HepG2 (cell line): ENCODE results near the gene CAPN9. TPM values are rescaled to one million over a fixed set of nuclear protein-coding genes. Genes with fewer than 3 reads are reported as not detected.

Experiments used
- AHR ChIP-seq: IDR thresholded peaks from 2 replicates; pipeline ENCODE4 v1.6.1; 2018; ENCODE audit warnings: missing genetic modification reagents, missing compliant biosample characterization
- CBX1 ChIP-seq: IDR thresholded peaks from one replicate; pipeline ENCODE4 v1.6.1; 2016; ENCODE audit warnings: antibody characterized with exemption, low read depth
- LCORL ChIP-seq, 2 experiments: fragments of 450-650 bp in 1 of 2; sonication (generic) in 1 of 2; formaldehyde crosslinking in 1 of 2; IDR thresholded peaks; 2 replicates each; pipeline versions ENCODE4 v1.5.0 to v1.6.1; 2017 to 2020; ENCODE audit warnings: antibody characterized with exemption in 1 of 2, missing genetic modification reagents in 1 of 2
- MED1 ChIP-seq: sonication (generic); formaldehyde crosslinking; IDR thresholded peaks from 2 replicates; pipeline ENCODE4 v1.4.0; 2020; ENCODE audit warnings: missing genetic modification reagents
- NR2F6 ChIP-seq, 2 experiments: IDR thresholded peaks; 2 replicates each; pipeline ENCODE4 v1.6.1; 2016; ENCODE audit warnings: antibody characterized with exemption in 1 of 2, mild to moderate bottlenecking in 1 of 2
- SKI ChIP-seq: fragments of 450-650 bp; IDR thresholded peaks from one replicate; pipeline ENCODE4 v1.6.1; 2018; ENCODE audit warnings: mild to moderate bottlenecking; ENCODE audit not compliant: partially characterized antibody
- SMYD3 ChIP-seq: sonication (generic); formaldehyde crosslinking; IDR thresholded peaks from 2 replicates; pipeline ENCODE4 v1.8.1; 2023; ENCODE audit warnings: mild to moderate bottlenecking, missing genetic modification reagents
- TBX3 ChIP-seq: fragments of 450-650 bp; IDR thresholded peaks from 2 replicates; pipeline ENCODE4 v1.6.1; 2017; ENCODE audit warnings: antibody characterized with exemption, mild to moderate bottlenecking, inconsistent platforms, borderline replicate concordance
- ZFP37 ChIP-seq: sonication (generic); formaldehyde crosslinking; IDR thresholded peaks from 2 replicates; pipeline ENCODE4 v1.4.0; 2020; ENCODE audit warnings: missing genetic modification reagents, borderline replicate concordance
- ZNF180 ChIP-seq: sonication (generic); formaldehyde crosslinking; IDR thresholded peaks from 2 replicates; pipeline ENCODE4 v1.4.0; 2020; ENCODE audit warnings: low read depth, missing genetic modification reagents, borderline replicate concordance
- ZNF343 ChIP-seq: sonication (generic); formaldehyde crosslinking; IDR thresholded peaks from 2 replicates; pipeline ENCODE4 v1.4.0; 2020; ENCODE audit warnings: mild to moderate bottlenecking, missing genetic modification reagents
- ZNF7 ChIP-seq: IDR thresholded peaks from 2 replicates; pipeline ENCODE4 v1.6.1; 2016; ENCODE audit warnings: missing biosample characterization, missing genetic modification reagents
- polyA plus RNA-seq, 8 experiments: library from polyadenylated mRNA; depleted of rRNA in 3 of 8; stranded (reverse) in 7 of 8; unstranded in 1 of 8; fragments of >200 nt; fragmentation: Illumina TruSeq in 4 of 8; extraction: Trizol in 4 of 8; gene quantifications; 2 replicates each; pipeline versions ENCODE4 v1.2.1 to v1.2.3, GENCODE V29; 2011 to 2016; ENCODE audit warnings: low read depth in 4 of 8, missing spikeins in 1 of 8, mixed read lengths in 1 of 8; ENCODE audit not compliant: insufficient read depth in 1 of 8
- total RNA-seq, 5 experiments: library from RNA; depleted of rRNA; stranded (reverse); fragments of >200 nt; fragmentation: Illumina TruSeq; extraction: Trizol; gene quantifications; 2 replicates each; pipeline ENCODE4 v1.2.3, GENCODE V29; 2016; ENCODE audit warnings: low read depth in 1 of 5
- TF ChIP-seq, protein P1 (sequence below): sonication (generic); formaldehyde crosslinking; IDR thresholded peaks from 2 replicates; pipeline ENCODE4 v1.4.0; 2020; ENCODE audit warnings: missing genetic modification reagents
- TF ChIP-seq, protein P2 (sequence below): IDR thresholded peaks from 2 replicates; pipeline ENCODE4 v1.6.1; 2016; ENCODE audit warnings: low read depth, control low read depth
- TF ChIP-seq, protein P3 (sequence below): sonication (generic); formaldehyde crosslinking; IDR thresholded peaks from 2 replicates; pipeline ENCODE4 v1.5.0; 2020; ENCODE audit warnings: mild to moderate bottlenecking, missing genetic modification reagents
- TF ChIP-seq, protein P4 (sequence below): sonication (generic); formaldehyde crosslinking; IDR thresholded peaks from 2 replicates; pipeline ENCODE4 v1.5.0; 2020; ENCODE audit warnings: missing genetic modification reagents
- TF ChIP-seq, protein P5 (sequence below): sonication (generic); formaldehyde crosslinking; IDR thresholded peaks from 2 replicates; pipeline ENCODE4 v1.5.1; 2020; ENCODE audit warnings: mild to moderate bottlenecking, missing genetic modification reagents, borderline replicate concordance

CAPN9 gene
- total and polyA plus RNA-seq, 2 of the 13 experiments (the other 11 are each of a cell fraction or from before 2014, with no cell fraction given) = 0.04 to 0.31 TPM

DNA sequence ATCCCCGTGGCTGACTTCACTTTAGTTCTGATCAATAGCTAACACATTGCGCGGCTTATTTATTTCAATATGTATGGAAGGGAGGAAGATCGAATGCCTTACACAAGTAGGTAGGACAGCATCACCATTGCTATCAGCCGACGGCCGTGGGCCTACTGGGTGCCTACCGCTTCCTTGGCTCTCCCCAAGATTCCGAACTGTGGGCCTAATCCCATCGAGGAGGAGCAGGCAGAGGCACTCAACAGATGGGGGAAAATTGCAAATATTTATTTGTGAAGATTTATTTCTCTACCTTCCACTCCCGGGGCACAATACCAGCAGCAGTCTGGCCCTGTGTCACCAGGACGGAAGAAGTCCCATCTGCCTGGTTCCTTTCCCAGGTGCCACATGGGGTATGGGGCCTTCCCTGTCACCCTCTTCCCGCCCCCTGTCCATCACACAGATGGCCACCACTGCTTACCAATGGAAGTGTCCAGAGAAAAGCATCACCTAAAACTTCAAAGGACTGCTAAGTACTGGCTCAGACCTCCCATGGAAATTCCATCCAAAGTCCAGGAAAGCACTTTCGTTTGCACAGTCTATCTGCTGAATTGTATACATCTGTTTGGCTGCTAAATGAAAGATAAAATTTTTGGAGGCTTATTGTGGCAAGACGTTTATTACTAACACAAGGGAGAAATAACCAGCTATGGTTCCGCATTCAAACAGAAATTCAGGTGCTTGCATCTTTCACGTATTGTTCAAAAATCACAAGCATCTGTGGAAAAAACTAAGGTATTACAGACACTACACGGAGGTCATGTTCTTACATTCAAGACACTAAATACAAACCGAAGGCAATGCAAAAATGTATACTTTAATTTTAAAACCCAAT, 45.1 kb upstream of the CAPN9 start (continued):
- TF ChIP-seq, protein P1, sequence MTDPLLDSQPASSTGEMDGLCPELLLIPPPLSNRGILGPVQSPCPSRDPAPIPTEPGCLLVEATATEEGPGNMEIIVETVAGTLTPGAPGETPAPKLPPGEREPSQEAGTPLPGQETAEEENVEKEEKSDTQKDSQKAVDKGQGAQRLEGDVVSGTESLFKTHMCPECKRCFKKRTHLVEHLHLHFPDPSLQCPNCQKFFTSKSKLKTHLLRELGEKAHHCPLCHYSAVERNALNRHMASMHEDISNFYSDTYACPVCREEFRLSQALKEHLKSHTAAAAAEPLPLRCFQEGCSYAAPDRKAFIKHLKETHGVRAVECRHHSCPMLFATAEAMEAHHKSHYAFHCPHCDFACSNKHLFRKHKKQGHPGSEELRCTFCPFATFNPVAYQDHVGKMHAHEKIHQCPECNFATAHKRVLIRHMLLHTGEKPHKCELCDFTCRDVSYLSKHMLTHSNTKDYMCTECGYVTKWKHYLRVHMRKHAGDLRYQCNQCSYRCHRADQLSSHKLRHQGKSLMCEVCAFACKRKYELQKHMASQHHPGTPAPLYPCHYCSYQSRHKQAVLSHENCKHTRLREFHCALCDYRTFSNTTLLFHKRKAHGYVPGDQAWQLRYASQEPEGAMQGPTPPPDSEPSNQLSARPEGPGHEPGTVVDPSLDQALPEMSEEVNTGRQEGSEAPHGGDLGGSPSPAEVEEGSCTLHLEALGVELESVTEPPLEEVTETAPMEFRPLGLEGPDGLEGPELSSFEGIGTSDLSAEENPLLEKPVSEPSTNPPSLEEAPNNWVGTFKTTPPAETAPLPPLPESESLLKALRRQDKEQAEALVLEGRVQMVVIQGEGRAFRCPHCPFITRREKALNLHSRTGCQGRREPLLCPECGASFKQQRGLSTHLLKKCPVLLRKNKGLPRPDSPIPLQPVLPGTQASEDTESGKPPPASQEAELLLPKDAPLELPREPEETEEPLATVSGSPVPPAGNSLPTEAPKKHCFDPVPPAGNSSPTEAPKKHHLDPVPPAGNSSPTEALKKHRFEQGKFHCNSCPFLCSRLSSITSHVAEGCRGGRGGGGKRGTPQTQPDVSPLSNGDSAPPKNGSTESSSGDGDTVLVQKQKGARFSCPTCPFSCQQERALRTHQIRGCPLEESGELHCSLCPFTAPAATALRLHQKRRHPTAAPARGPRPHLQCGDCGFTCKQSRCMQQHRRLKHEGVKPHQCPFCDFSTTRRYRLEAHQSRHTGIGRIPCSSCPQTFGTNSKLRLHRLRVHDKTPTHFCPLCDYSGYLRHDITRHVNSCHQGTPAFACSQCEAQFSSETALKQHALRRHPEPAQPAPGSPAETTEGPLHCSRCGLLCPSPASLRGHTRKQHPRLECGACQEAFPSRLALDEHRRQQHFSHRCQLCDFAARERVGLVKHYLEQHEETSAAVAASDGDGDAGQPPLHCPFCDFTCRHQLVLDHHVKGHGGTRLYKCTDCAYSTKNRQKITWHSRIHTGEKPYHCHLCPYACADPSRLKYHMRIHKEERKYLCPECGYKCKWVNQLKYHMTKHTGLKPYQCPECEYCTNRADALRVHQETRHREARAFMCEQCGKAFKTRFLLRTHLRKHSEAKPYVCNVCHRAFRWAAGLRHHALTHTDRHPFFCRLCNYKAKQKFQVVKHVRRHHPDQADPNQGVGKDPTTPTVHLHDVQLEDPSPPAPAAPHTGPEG (CRISPR knock-in tag) = no peak
- no peak for TF ChIP-seq ZFP37
- TF ChIP-seq, protein P2, sequence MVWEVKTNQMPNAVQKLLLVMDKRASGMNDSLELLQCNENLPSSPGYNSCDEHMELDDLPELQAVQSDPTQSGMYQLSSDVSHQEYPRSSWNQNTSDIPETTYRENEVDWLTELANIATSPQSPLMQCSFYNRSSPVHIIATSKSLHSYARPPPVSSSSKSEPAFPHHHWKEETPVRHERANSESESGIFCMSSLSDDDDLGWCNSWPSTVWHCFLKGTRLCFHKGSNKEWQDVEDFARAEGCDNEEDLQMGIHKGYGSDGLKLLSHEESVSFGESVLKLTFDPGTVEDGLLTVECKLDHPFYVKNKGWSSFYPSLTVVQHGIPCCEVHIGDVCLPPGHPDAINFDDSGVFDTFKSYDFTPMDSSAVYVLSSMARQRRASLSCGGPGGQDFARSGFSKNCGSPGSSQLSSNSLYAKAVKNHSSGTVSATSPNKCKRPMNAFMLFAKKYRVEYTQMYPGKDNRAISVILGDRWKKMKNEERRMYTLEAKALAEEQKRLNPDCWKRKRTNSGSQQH (CRISPR knock-in tag) = 0 out of 2 replicates have a peak, but pooled peaks have one; percentile 4
- TF ChIP-seq NR2F6 (IDR thresholded peaks at IDR 0.05) = peak; percentile 51
- TF ChIP-seq NR2F6 (CRISPR knock-in tag; IDR thresholded peaks at IDR 0.05) = peak; percentile 67
- TF ChIP-seq MED1 (CRISPR knock-in tag) = peak; percentile 56; the same call in 1 of the 2 replicates
- TF ChIP-seq, protein P3, sequence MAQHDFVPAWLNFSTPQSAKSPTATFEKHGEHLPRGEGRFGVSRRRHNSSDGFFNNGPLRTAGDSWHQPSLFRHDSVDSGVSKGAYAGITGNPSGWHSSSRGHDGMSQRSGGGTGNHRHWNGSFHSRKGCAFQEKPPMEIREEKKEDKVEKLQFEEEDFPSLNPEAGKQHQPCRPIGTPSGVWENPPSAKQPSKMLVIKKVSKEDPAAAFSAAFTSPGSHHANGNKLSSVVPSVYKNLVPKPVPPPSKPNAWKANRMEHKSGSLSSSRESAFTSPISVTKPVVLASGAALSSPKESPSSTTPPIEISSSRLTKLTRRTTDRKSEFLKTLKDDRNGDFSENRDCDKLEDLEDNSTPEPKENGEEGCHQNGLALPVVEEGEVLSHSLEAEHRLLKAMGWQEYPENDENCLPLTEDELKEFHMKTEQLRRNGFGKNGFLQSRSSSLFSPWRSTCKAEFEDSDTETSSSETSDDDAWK (CRISPR knock-in tag) = no peak
- no peak for TF ChIP-seq ZNF7 (CRISPR knock-in tag)
- TF ChIP-seq SKI = peak; percentile 40
- TF ChIP-seq LCORL (IDR thresholded peaks at IDR 0.05) = peak; percentile 47; the same call in 1 of the 2 replicates
- TF ChIP-seq LCORL (CRISPR knock-in tag; IDR thresholded peaks at IDR 0.05) = no peak
- TF ChIP-seq ZNF343 = no peak
- no peak for TF ChIP-seq AHR
- no peak for TF ChIP-seq ZNF180 (CRISPR knock-in tag)
- peak; percentile 61; the same call in 1 of the 2 replicates for TF ChIP-seq TBX3
- TF ChIP-seq CBX1 = no peak
- TF ChIP-seq, protein P4, sequence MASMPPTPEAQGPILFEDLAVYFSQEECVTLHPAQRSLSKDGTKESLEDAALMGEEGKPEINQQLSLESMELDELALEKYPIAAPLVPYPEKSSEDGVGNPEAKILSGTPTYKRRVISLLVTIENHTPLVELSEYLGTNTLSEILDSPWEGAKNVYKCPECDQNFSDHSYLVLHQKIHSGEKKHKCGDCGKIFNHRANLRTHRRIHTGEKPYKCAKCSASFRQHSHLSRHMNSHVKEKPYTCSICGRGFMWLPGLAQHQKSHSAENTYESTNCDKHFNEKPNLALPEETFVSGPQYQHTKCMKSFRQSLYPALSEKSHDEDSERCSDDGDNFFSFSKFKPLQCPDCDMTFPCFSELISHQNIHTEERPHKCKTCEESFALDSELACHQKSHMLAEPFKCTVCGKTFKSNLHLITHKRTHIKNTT = no peak
- TF ChIP-seq SMYD3 (CRISPR knock-in tag) = no peak
- TF ChIP-seq, protein P5, sequence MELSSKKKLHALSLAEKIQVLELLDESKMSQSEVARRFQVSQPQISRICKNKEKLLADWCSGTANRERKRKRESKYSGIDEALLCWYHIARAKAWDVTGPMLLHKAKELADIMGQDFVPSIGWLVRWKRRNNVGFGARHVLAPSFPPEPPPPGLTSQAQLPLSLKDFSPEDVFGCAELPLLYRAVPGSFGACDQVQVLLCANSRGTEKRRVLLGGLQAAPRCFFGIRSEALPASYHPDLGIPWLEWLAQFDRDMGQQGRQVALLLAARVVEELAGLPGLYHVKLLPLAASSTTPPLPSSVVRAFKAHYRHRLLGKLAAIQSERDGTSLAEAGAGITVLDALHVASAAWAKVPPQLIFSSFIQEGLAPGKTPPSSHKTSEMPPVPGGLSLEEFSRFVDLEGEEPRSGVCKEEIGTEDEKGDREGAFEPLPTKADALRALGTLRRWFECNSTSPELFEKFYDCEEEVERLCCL (CRISPR knock-in tag) = no peak
